ENCODE data around the gene WWOX.

The WWOX gene

GRCh38 chr16:78994135-78994745, 894.8 kb downstream of the WWOX start:
- no peak for DNase-seq (ENCODE audit: low spot score)

DNA sequence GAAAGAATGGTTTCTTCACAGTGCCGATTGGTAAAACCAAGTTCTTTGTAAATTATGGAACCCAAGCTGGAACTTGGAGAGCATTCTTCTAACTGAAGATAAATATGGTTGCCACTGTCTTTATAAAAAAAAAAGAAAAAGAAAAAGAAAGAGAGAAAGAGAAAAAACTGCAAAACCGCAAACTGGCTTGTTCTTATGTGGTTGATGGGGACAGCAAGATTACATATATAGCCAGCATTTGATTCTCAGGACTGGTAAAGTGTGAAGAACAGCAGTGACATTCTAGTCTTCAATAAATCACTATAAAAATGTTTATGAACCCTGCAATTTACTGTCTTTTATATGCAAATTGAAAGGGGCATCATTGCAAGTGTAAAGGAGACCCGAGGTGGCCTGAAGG, 896.0 kb downstream of the WWOX start:
- no peak for DNase-seq (ENCODE audit: low spot score)

- DNase-seq (ENCODE audit: low spot score) = no peak
Observed at GRCh38 chr16:78996790-78997189, 897.3 kb downstream of the WWOX start.

DNA sequence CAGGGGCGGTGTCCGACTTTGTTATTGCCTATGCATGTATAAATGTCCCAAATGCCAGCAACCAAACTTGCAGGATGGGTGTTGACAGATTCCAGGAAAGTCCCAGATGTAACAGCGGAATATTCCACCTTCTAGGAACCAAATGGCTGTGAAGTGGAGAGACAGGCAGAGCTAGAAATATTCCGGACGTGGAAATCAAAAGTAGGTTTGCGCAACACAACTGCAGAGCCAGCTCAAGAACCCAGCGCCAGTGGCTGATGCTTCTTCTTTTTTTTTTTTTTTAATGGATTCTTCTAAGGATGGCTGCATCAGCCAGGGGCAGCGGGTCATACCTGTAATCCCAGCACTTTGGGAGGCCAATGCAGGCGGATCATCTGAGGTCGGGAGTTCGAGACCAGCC, 899.4 kb downstream of the WWOX start:
- DNase-seq (ENCODE audit: low spot score) = no peak

- DNase-seq (ENCODE audit: low spot score) = no peak
Observed at GRCh38 chr16:79001156-79001967, 901.9 kb downstream of the WWOX start.

DNA sequence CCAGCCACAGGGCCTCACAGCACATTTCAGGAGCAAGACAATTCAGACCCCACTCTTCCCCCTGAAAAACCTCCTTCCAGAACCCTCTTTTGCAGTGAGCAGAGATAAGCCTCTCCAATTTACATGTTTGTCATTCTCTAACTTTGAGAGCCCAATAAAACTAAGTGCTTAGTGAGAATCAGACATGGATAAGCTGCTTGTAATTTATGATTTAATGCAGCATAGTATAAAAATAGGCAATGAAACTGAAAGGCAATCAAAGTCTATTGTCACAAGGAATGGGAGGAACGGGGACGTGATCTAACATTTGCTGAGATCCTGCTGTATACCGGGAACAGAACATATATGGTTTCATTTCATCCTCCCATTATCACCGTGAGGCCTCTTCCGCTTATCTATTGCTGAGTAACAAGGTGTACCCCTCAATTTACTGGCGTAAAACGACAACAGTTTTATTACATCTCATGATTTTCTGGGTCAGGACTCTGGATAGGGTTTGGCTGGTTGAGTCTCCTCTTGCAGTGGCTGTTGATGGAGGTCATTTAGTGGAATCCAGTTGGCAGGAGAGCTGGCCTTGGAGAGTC, 903.7 kb downstream of the WWOX start:
- DNase-seq (ENCODE audit: low spot score) = no peak

GRCh38 chr16:79004309-79004708, 904.9 kb downstream of the WWOX start:
- DNase-seq (ENCODE audit: low spot score) = no peak

DNA sequence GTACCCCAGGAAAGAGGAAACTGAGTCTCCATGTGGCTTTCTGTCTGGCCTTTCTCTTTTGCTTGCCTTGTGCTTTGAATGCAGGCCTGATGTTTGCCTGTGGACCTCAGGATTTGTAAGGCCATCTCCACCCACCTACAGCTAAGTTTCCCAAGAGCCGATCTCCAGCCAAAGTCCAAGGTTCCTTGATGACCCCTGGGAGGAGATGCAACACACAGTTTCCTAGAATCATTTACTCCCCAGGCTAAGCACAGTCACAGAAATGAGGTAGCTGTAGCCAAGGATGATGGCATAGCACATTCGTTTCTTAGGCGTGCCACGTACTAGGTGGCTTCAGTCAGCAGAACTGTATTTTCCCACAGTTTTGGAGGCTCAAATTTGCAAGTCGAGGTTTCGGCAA, 905.6 kb downstream of the WWOX start:
- DNase-seq (ENCODE audit: low spot score) = no peak

GRCh38 chr16:79006206-79006605, 906.8 kb downstream of the WWOX start:
- no peak for DNase-seq (ENCODE audit: low spot score)

GRCh38 chr16:79006765-79007164, 907.3 kb downstream of the WWOX start:
- no peak for DNase-seq (ENCODE audit: low spot score)

DNA sequence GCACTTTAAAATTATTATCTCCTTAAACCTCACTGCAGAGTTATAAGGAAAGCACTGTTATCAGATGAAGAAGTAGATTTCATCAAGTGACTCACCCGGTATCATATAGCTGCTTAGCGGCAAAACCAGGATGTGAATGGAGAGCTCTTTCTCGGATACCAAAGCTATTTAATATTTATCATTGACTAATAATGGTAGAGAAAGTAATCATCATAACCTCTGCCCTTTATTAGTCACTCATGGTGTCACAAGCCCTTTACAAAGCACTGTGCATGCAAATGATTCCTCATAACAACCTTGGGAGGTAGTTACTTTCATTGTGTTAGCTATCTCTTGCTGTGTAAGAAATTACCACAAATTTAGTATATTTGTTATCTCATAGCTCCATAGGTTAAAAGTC, 908.2 kb downstream of the WWOX start:
- no peak for DNase-seq (ENCODE audit: low spot score)

- no peak for DNase-seq (ENCODE audit: low spot score)
Observed at GRCh38 chr16:79008036-79008868, 908.8 kb downstream of the WWOX start.

DNA sequence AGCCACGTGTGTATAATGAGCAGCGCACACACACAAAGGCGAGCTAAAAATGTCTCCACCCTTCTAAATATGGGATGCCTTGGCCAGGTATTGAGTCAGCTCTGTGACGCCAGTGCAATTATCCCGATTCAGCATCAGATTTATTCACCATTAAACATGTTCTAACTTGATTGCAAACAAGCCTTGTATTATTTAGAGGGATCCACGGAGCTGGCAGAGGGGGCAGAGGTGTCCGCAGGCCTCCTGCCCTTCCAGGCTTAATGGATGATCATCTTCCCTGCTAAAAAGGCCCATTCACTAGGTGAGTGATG, 909.4 kb downstream of the WWOX start:
- no peak for DNase-seq (ENCODE audit: low spot score)

GRCh38 chr16:79009896-79010295, 910.4 kb downstream of the WWOX start:
- DNase-seq (ENCODE audit: low spot score) = no peak

GRCh38 chr16:79011282-79011681, 911.8 kb downstream of the WWOX start:
- no peak for DNase-seq (ENCODE audit: low spot score)

DNA sequence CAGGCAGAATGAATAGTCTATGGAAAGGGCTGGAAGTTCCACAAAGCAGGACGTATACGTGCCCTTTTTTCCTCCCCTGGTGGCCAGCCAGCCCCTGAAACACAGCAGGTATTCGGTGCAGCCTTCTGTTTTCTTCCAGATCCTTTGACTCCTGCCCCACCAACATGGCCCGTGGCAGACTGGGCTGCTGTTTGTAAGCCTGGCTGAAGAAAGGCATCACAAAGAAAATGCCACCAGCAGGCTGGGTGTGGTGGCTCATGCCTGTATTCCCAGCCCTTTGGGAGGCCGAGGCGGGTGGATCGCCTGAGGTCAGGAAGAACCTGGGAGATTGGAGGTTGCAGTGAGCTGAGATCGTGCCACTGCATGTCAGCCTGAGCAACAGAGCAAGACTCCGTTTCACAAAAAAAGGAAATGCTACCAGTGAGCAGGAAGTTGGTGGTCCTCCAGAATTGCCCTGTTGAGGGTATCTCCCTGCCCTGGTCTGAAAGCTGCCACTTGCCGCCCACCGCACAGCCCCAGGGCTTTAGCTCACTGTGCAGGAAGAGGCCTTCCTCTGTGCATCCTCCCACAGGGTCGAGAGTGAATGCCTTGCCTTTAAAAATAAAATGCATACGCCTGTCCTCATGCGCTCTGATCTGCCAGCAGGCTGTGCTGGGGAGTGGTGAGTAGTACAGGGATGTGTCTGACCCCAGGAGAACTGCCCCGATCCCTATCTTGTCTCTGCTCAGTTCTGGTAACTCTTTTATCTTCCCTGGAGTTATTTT, 913.4 kb downstream of the WWOX start:
- DNase-seq (ENCODE audit: low spot score) = no peak

- DNase-seq (ENCODE audit: low spot score) = no peak
Observed at GRCh38 chr16:79013930-79014660, 914.6 kb downstream of the WWOX start.

- DNase-seq (ENCODE audit: low spot score) = no peak
Observed at GRCh38 chr16:79018650-79019429, 919.4 kb downstream of the WWOX start.

- DNase-seq (ENCODE audit: low spot score) = no peak
Observed at GRCh38 chr16:79019431-79019830, 920.0 kb downstream of the WWOX start.

- DNase-seq (ENCODE audit: low spot score) = no peak
Observed at GRCh38 chr16:79021991-79022630, 922.7 kb downstream of the WWOX start.
